OCI-LY3 (cell line): Measurements from ENCODE around the gene AVL9.
"Not testable (repeated sequence)": the region's sequence is repeated elsewhere in the genome, so short reads cannot be mapped to it uniquely, and the experiment has no call there.

Experiments used
- EZH2phosphoT487 ChIP-seq: fragments of 200-600 bp; shearing (Covaris generic); IDR thresholded peaks from 2 replicates; pipeline ENCODE4 v1.6.1; 2018; ENCODE audit warnings: antibody characterized with exemption, mixed run types, low read depth
- TF ChIP-seq, protein P1 (sequence below): fragments of 200-600, 300-600 bp; sonication (generic); IDR thresholded peaks from 2 replicates; pipeline ENCODE4 v1.5.1; 2014; ENCODE audit warnings: antibody characterized with exemption, low read length, low read depth

DNA sequence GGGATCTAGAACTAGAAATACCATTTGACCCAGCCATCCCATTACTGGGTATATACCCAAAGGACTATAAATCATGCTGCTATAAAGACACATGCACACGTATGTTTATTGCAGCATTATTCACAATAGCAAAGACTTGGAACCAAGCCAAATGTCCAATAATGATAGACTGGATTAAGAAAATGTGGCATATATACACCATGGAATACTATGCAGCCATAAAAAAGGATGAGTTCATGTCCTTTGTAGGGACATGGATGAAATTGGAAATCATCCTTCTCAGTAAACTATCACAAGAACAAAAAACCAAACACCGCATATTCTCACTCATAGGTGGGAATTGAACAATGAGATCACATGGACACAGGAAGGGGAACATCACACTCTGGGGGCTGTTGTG lies 25.3 kb upstream of the AVL9 start:
- TF ChIP-seq, protein P1, sequence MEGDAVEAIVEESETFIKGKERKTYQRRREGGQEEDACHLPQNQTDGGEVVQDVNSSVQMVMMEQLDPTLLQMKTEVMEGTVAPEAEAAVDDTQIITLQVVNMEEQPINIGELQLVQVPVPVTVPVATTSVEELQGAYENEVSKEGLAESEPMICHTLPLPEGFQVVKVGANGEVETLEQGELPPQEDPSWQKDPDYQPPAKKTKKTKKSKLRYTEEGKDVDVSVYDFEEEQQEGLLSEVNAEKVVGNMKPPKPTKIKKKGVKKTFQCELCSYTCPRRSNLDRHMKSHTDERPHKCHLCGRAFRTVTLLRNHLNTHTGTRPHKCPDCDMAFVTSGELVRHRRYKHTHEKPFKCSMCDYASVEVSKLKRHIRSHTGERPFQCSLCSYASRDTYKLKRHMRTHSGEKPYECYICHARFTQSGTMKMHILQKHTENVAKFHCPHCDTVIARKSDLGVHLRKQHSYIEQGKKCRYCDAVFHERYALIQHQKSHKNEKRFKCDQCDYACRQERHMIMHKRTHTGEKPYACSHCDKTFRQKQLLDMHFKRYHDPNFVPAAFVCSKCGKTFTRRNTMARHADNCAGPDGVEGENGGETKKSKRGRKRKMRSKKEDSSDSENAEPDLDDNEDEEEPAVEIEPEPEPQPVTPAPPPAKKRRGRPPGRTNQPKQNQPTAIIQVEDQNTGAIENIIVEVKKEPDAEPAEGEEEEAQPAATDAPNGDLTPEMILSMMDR = not testable (repeated sequence)
- TF ChIP-seq EZH2phosphoT487 = not testable (repeated sequence)
